Stimulated activated CD4-positive, alpha-beta T cell treated with anti-CD3 and anti-CD28 coated beads, Interleukin-4, amount 100 ng/mL, for 48 hours (primary cell): ENCODE data around the gene IDS.
A peak's percentile ranks its signal among the peaks of the same experiment; 100 is the strongest.
"Not testable (repeated sequence)": the region's sequence is repeated elsewhere in the genome, so short reads cannot be mapped to it uniquely, and the experiment has no call there.

ENCODE experiments used
- DNase-seq, 2 donors: peaks; one replicate each; pipeline ENCODE4 v3.0.0-alpha.2; 2020; ENCODE audit warnings: low read depth in 2 of 2

Gene IDS

DNA sequence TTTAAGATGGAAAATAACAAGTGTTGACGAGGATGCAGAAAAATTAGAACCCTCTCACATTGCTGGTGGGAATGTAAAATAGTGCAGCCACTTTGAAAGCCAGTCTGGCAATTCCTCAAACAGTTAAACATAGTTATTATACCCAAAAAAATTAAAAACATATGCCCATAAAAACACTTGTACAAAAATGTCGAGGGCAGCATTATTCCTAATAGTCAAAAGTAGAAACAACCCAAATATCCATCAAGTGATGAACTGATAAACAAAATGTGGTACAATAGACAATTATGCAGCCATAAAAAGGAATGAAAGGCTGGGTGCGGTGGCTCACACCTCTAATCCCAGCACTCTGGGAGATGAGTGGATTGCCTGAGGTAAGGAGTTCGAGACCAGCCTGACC lies 6.3 kb downstream of the IDS start:
- DNase-seq, result no peak

DNA sequence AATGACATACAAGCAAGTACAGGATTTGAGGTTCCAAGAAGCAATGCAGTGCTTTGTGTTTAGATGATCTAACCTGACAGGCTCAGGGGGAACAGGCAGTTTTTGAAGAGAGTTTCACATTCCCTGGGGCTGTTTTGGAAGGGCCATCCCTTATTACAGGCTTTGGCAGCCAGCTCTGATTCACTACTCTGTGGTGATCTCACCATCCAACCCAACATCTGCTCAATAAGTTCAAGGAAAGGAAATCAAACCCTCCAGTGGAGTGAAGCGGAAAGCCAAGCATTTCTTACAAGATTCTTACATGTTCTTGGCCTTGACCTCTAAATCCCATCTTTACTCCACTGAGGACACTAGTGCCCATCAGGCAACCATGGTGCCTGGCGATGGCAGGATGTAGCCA lies 7.5 kb downstream of the IDS start:
- no peak for DNase-seq

DNA sequence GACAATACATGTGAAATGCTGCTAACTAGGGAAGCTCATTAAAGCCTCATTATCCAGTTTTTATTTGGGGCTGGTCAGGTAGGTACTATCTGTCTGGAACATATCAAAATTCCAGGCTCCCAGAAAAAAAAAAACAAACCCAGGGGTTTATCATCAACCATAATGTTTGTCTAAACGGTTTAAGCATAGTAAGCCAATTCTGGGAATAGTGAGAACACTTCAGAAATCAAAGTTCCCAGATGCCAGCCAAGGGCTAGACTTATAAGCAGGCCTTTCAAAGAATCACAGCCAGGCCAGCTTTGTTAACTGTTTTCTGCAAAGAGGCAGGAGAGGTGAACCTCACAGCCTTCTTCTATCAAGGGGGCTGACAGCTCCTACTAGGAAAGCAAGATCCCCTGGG lies 8.1 kb downstream of the IDS start:
- no peak for DNase-seq

DNA sequence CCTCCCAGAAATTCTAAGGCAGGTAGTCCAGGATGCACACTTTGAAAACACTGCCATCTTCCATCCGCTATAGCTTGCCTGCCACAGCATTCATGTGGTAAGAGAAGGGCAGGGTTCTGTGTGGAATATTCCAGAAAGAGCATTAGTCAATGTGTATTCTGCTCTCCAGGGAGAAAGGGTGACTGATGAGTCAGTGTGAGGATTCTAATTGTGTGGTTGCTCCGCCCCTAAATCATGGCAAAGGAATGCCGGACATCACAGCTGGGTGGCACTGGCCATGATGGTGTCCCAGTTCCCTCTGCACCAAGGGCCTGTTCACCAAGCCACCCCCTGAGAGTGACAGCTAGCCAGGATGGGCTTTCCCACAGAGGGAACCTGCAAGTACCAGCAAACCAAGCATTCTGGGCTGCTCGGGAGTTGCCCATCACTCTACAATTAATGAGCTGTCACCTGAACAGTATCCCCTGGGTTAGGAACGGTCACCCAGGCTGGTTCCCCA lies 9.5 kb downstream of the IDS start:
- DNase-seq, result no peak

DNA sequence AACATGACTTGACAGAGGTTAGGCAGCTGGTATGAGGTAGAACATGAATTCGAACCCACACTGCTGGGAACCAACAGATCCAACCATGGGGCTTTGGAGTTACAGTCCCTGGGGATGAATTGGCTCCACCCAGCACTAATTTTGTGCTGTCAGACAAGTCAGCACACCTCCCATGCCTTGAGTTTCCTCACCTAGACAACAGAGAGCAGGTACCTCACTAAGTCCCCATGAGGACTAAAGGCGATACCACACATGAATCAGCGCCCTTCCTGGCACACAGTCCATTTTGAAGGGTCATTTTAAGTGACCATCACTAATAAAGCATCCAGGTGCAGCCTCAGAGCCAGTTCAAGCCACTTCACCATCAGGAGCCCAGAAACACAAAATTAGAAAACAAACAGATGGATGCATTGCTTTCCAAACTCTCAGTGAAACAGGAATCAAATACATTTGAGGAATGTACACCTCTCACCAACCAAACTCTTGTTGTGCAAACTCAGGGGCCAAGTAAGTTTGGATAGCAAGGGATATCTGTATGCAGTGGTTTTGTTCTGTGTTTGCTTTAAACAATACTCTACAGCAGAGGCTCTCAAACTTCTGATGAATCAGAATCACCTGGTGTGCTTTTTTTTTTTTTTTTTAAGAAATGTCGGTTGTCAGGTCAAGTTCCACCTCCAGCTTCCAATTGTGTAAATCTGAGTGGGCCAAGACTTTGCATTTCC lies 10.1 kb downstream of the IDS start:
- no peak for DNase-seq

DNA sequence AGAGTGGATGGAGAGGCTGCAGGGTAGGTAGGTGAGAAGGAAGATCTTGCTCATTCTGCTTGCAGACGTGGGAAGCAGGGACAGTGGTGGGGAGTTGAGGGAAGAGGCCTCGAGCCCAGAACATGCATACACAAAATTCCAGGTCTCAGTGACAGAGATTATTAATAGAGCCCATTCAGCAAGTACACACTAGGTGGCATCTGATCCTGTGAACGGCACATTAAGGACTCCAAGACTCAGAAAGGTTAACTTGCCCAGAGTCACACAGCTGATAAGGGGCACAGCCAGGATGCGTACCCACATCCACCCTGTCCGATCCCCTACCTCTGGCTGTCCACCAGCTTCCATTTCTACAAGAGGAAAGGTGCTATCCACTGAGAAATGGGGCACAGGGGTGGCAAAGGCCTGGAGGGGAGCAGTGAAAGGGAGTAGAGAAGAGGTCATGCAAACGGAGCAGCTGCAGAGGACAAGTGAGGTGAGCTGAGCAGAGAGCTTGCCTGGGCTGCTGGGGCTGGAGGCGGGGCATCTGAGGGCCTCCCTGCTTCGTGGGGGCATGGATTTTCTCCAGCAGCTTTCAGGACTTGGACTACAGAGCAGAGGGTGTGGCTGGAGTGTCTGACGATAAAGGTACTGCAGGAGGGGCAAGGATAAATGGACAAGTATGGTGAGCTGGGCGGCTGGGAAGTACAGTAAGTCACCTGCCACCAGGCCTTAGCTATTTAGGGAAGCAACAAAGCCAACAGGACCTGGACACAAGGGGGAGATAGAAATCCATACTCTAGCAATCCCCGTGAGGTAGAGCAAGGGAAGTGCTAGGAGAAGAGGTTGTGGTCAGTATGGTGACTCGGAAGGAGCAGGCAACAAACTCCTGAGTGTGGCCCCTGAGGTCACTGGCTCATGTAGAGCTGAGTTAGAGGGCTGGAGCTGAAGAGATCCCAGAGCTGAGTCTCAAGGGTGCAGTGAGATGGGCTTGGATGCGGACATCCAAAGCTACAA lies 11.2 kb downstream of the IDS start:
- no peak for DNase-seq

DNA sequence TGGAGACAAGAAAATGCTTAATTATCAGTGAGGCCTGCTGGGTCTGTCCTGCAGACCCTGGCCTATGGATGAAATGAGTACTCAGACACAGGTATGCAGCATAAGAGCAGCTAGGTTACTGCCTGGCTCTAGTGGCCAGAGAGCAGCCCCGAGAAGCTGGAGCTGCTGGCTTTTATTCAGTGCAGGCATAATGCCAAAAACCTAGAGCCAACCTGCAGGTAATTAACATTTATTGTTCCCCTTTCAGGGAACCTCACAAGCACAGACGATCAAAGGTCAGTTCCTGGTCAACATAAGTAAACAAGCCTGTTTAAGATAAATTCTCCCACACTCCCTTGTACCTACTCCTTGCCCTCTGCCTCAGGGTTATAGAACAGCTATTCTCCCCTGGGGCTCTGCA lies 13.3 kb downstream of the IDS start:
- no peak for DNase-seq

DNA sequence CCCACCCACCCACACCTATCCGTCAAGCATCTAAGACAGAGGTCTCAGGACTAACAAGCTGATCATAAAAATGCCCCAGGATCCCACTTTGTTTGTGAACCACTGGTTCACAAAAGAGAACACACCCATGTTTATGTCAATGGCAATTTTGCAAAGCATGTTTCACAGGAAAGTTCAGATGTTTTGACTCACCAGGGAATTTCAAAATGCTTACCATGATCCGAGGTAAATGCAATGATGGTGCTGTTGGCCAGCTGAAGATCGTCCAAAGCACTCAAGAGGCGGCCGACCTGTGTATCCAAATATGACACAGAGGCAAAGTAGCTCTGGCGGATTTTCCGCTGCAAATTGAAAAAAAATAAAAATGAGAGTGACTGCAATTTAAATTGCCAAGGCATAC lies 15.0 kb downstream of the IDS start:
- no peak for DNase-seq

DNA sequence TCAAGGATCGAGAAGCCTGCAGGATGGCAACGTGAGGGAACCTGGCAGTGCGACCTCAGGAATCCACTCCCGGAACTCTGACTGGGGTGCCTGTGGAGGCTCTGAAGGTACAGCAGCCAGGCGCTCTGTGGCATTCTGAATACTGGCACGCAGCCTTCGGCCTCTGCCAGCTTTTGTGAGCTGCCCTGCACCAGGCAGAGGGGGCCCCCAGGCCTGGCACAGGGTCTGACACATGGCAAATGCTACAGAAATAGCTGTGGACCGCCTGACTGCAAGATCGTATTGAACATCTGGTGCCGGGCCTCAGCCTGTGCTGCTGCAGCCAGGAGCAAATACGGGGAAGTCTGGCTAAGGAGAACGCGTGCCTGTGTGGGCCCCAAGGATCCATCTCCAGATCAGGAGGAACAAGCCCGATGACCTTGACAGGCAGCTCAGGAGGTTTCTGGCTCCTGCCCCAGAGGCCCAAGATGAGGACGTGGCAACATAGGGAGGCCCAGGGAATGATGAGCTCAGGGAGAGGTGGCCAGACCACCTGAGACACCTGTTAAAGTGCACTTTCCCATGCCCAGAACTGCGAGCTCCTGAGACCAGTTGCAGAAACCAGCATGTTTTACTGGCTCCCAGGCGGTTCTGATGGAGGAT lies 16.6 kb downstream of the IDS start:
- not testable (repeated sequence) for DNase-seq

DNA sequence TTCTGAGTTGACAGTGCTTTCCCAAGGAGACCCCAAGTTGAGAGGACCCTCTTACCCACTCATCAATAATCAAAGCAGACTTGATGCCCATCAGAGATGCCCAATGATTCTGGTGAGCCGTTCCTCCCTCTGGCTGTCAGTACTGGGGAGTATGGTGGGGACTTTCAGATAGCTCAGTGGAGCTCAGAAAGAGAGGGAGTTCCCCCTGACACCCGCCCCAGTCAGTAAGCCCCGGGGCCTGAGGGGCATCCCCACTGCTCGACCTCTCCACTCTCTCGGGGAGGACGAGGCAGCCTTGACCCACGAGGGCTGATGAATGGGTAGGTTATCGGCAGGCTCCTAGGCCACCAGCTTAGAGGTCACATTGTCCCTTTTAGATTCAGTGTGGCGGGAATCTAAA lies 17.1 kb downstream of the IDS start:
- not testable (repeated sequence) for DNase-seq

DNA sequence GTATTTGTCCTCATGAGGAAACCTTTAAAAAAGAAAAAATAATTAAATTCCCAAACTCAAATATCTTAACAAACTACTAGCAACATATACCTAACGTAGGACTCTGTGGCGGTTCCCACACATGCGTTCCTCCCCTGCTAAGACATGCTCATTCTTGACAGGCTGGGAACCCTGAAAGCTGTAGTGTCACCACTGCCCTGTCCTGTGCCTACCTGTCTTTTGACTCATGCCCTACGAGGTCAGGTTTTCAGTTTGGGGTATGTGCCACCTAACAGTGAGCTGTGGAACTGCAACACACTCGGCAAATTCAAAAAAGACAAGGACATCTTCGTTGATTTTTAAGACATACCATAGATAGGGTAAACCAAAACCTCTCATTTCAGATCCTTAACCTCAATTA lies 17.8 kb downstream of the IDS start:
- no peak for DNase-seq

DNA sequence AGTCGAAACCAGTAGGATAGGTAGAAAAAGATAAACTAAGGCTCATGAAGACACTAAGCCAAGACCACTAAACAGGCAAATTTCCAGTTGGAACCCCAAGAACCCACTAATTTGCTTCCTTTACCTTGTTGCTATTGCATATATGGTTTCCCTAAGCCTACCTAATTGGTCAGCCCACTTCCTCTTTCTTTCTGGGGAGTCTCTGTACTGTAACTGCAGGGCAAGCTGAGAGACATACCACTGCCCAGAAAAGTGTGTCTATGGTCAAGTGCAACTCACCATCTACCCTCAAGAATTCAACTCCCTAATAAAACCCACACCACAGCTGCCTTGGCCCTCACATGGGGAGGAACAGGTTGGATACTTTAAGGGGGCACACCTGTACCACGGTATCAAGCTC lies 28.6 kb downstream of the IDS start:
- no peak for DNase-seq

DNA sequence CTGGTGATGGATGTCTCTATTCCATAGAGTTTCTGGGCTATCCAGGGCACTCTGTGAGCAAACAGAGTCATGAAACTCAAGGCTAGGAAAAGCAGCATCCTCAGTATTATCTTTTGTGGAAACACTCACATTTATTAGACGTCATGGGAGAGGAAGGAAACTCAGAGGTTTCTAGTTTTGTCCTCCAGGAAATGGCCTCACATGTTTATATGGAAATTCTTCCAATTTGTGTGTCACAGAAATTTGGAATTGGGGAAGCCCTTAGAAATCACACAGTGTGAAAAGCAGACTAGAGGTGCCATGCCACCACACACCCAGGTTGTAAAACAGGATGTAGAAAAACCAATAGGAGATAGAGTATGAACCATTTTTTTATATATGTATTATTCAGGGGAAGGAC lies 31.1 kb downstream of the IDS start:
- DNase-seq, result no peak

DNA sequence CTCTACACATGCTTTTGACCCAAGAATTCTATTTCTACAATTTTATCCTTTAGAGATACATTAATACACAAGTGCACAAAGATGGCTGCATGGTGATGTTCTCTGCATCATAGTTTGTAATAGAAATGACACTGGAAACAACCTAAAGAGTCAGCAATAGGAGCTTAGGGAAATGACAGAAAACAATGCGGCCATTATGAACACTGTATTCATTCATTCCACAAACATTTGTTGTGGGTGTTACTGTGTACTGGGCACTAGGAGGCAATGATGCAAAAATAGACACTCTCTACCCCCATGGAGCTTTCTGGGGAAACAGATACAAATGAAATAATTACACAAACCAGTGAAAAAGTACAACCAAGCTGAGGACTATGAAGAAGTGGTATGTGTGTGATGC lies 32.0 kb downstream of the IDS start:
- no peak for DNase-seq

DNA sequence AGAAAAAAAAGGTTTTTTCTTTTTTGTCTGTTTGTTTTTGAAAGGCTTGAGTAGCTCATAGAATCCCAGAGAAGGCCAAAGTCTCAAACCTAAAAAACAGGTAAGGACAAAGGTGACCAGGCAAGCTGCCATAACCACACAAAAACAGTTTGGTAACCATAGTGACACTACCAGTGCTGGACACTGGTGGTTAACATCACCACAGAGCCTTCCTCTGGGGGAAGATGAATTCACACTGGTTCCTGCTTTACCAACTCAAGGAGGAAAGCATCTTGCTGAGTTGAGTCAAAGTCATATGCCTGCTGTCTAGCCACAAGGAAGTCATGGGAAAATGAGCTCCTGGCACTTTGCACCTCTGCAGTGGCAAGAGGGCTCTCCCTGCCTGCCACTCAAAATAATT lies 32.5 kb downstream of the IDS start:
- no peak for DNase-seq

DNA sequence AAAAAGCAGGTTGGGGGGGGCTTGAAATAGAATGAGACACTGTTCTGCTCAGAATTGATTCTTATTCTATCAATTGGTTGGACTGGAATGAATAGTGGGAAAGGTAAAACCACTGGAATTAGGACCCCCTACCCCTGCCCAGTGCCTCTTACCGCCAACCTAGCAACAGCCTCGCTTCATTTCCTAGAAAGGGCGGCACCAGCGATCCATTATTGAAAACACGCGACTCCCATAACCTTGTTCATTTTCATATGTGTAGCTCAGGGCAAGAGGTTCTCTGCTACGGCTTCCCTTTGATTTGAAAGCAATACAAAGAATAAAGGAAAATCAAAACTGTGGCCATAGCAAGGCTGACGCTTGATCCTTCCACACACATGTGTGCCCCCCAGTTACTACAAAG lies 33.7 kb downstream of the IDS start:
- no peak for DNase-seq

DNA sequence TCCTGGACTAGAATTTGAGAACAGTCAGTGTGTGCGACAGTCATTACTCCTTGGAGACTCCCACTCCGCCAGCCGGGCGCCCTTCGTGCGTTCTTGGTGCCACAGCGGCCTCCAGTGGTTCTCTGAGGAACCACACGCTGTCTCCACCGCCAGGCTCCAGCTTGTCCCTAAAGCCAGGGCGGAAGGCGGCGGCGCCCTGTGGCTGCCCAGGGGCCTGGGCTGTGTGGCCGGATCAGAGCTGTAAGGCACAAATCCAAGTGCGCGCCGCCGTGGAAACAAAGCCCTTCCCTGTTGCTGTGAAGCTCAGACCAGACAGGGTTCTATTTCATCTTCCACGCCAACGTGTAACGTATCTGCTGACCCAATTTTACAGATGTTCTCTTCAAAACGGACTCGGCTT lies 34.2 kb downstream of the IDS start:
- DNase-seq, result peak; percentile 42 to 58

DNA sequence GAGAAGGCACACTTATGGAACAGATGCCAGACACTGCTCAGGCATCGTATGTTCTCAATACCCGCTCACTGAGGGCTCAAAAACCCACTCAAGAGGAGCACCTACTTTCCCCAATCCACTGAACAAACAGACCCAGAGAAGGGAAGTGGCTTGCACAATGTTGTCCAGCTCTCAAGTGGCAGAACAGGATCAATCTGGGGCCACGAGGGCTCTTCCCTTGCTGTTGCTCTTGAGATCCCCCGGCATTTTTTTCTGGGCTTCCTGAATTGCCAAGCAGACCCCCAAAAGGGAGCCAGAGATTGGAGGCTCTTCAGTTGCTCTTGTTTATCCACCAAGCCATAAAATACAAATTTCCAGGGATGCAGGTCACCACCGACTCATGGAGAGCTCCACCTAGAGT lies 35.7 kb downstream of the IDS start:
- no peak for DNase-seq

DNA sequence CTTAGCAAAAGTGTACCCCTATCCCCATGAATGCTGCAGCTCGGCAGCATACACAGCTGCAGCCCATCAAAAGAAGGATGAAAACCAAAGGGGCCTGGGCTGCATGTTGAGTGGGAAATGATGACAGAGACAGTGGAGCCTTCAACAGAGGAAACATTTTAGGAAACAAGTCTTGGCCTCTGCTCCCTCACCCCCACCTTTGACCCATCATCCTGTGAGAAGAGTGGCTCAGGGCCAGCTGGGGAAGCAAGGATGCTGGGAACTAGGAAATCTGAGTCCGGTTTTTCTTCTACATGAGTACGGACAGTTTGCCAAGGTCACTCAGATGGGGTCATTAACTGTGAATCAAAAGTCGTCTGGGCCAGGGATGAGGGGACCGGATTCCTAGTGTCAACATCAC lies 37.2 kb downstream of the IDS start:
- DNase-seq, result no peak

DNA sequence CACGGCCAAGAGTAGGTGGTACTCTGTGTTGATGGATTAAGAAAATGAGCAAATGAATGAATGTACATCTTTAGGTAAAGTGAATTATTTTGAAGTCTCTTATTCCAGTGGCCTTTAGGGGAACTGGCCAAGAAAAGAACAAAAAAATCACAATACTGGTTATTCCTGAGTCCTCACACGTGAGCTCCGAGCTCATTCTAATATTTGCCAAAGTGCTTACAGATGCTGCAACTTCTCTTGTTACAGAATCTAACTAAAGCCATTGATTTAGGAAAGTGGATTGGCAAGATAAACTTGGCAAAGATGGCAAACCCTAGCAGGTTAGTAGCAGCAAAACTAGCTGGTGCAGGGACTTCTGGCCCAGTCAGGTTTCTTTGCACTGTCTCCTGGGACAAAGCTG lies 37.6 kb downstream of the IDS start:
- DNase-seq, result no peak

DNA sequence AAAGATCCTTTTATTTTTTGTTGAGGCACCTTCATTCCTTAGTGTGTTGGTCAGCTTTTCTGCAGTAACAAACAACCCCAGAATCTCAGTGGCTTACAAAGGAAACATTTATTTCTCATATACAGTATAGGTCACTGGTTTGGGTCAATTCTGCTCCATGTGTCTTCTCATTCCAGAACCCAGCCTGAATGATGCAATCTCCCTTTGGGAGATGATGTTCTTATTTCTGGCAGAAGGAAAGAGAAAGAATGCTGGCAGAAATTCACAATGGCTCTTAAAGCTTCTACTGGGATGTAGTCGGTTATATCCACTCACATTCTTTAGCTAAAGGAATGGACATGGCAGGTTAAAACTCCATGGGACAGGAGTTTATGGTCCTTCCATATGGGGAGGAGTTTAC lies 42.3 kb downstream of the IDS start:
- no peak for DNase-seq

DNA sequence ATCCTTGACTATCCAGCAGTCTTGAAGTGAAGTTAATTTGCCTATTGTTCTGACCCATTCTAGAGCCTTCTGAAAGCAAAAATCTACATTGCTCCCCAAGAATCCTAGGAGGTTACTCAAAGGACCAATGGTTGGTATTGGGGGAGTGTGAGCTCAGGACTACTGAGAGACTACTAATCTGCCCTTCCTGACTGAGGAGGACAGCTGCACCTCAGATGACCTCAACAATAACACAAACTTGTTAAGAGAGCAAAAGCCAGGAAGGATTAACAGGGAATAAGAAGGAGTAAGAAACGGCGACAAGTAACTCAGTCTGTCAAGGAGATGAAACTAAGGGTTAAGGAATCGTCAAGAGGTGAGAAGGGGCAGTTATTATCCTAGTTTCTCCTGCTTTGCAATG lies 43.4 kb downstream of the IDS start:
- DNase-seq, result no peak

DNA sequence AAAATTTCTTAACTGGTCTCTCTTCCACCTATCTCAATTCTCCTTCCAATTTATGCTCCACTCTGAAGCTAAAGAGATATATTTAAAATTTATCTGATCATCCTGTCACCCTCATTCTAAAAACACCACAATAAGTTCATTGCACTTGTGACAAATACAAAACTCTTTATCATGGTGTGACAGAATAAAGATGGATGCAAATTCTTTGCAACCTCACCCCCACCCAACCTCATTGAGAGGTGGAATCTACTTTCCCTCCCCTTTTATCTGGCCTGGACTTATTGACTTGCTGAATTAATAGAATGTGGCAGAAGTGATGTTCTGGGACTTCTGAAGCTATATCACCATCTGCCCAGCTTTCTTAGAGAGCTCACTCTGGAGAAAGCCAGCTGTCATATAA lies 46.5 kb downstream of the IDS start:
- no peak for DNase-seq
